IPS-15b (cell line): ENCODE results near the gene AKNA.

Source experiments
- H3K27me3 ChIP-seq: one replicate; pipeline ENCODE4 v1.6.1; 2013; ENCODE audit warnings: low read length; ENCODE audit not compliant: control insufficient read depth, insufficient read depth
- H3K36me3 ChIP-seq: one replicate; pipeline ENCODE4 v1.6.1; 2013; ENCODE audit warnings: low read length; ENCODE audit not compliant: control insufficient read depth, insufficient read depth
- H3K4me1 ChIP-seq: one replicate; pipeline ENCODE4 v1.6.1; 2013; ENCODE audit warnings: mild to moderate bottlenecking, low read length; ENCODE audit not compliant: control insufficient read depth, insufficient read depth
- H3K4me3 ChIP-seq: one replicate; pipeline ENCODE4 v1.5.1; 2013; ENCODE audit warnings: low read depth, low read length
- H3K9ac ChIP-seq: one replicate; pipeline ENCODE4 v1.6.1; 2013; ENCODE audit warnings: low read depth, mild to moderate bottlenecking, low read length
- H3K9me3 ChIP-seq: one replicate; pipeline ENCODE4 v1.6.1; 2013; ENCODE audit warnings: mild to moderate bottlenecking, low read length; ENCODE audit not compliant: control insufficient read depth, insufficient read depth

Gene AKNA, protein sequence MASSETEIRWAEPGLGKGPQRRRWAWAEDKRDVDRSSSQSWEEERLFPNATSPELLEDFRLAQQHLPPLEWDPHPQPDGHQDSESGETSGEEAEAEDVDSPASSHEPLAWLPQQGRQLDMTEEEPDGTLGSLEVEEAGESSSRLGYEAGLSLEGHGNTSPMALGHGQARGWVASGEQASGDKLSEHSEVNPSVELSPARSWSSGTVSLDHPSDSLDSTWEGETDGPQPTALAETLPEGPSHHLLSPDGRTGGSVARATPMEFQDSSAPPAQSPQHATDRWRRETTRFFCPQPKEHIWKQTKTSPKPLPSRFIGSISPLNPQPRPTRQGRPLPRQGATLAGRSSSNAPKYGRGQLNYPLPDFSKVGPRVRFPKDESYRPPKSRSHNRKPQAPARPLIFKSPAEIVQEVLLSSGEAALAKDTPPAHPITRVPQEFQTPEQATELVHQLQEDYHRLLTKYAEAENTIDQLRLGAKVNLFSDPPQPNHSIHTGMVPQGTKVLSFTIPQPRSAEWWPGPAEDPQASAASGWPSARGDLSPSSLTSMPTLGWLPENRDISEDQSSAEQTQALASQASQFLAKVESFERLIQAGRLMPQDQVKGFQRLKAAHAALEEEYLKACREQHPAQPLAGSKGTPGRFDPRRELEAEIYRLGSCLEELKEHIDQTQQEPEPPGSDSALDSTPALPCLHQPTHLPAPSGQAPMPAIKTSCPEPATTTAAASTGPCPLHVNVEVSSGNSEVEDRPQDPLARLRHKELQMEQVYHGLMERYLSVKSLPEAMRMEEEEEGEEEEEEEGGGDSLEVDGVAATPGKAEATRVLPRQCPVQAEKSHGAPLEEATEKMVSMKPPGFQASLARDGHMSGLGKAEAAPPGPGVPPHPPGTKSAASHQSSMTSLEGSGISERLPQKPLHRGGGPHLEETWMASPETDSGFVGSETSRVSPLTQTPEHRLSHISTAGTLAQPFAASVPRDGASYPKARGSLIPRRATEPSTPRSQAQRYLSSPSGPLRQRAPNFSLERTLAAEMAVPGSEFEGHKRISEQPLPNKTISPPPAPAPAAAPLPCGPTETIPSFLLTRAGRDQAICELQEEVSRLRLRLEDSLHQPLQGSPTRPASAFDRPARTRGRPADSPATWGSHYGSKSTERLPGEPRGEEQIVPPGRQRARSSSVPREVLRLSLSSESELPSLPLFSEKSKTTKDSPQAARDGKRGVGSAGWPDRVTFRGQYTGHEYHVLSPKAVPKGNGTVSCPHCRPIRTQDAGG (N-terminal part only)

DNA sequence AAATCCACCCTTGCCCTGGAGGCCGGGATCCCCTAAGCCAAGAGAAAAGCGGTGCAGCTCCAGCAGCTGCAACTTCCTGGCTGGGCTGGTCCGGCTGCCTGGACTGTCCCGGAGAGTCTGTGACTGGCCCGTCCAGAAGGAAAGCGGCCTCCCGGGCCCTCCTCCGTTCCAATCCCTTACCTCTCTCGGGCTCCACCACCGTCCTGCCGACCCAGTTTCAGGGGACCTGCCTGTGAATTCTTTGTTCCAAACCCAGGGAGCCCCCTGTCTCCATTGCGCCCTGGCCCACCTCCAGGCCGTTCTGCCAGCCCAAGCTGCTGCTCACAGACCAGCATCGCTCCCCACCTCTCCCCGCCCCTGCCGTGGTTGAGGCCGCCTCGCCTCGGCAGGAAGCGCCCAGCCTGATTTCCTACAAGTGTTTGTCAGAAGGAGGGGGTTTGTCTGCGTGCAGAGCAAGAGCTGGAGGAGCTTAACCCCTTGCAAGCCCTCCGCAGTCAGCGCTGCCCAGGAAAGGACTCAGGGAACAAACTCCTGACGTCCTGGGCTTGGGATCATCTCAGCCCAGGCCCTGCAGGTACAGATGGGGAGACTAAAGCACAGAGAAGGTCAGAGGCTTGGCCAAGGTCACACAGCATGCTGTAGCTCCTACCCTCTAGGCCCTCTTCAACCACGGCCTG is at the start of gene AKNA:
TSS of gene AKNA (minus strand) at position 303 of the 677 bp plus-strand sequence. CDS start 6,649 bp downstream, outside the sequence.
- no peaks in the 10 kb centered on the region for H3K9me3 ChIP-seq
- H3K36me3 ChIP-seq, result no peaks in the 10 kb centered on the region
- H3K4me1 ChIP-seq, result peaks cover 27% of the 10 kb centered on the region
- H3K27me3 ChIP-seq, result no peaks in the 10 kb centered on the region
- peak within 1 kb of the TSS; percentile 5 for H3K9ac ChIP-seq
- H3K4me3 ChIP-seq, result peak within 1 kb of the TSS; percentile 4

DNA sequence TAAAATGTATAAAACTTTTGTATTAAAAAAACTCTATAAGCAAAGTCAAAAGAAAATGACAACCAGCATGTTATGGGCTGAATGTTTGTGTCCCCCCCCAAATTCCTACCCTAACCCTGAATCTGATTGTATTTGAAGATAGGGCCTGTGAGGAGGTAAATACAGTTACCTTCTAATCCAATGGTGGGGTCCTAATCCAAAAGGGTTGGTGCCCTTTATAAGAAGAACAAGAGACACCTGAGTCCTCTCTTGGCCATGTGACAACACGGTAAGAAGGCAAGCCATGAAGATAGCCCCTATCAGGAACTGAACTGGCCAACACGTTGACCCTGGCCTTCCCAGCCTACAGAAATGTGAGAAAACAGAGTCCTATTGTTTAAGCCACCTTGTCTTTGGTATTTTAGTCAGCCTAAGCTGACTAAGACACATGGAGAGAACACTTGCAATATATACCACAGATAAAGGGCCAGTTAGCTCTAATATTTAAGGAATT is 49.7 kb upstream of the AKNA start:
- Histone ChIP-seq H3K4me1 (no peaks in the 10 kb centered on the region), H3K9me3 (no peaks in the 10 kb centered on the region)

GRCh38 chr9:114434878-114435311 is 47.1 kb upstream of the AKNA start:
- no peak overlapping the region for H3K9ac ChIP-seq
- H3K27me3 ChIP-seq, result no peaks in the 10 kb centered on the region
- H3K9me3 ChIP-seq, result no peaks in the 10 kb centered on the region
- H3K4me1 ChIP-seq, result no peaks in the 10 kb centered on the region
- H3K4me3 ChIP-seq, result no peak overlapping the region
- H3K36me3 ChIP-seq, result no peaks in the 10 kb centered on the region

More for the DNA sequence above, 49.7 kb upstream of the AKNA start:
- H3K4me3 ChIP-seq, result no peak overlapping the region
- H3K27me3 ChIP-seq, result no peaks in the 10 kb centered on the region
- H3K9ac ChIP-seq, result no peak overlapping the region
- H3K36me3 ChIP-seq, result no peaks in the 10 kb centered on the region

GRCh38 chr9:114433720-114434255 is 46.0 kb upstream of the AKNA start:
- Histone ChIP-seq H3K4me3 (no peak overlapping the region), H3K9ac (no peak overlapping the region), H3K36me3 (no peaks in the 10 kb centered on the region), H3K4me1 (no peaks in the 10 kb centered on the region), H3K27me3 (no peaks in the 10 kb centered on the region), H3K9me3 (no peaks in the 10 kb centered on the region)

GRCh38 chr9:114433086-114433485 is 45.3 kb upstream of the AKNA start:
- no peaks in the 10 kb centered on the region for H3K4me1 ChIP-seq
- H3K36me3 ChIP-seq, result no peaks in the 10 kb centered on the region
- no peaks in the 10 kb centered on the region for H3K27me3 ChIP-seq

GRCh38 chr9:114432323-114433067 is 44.7 kb upstream of the AKNA start:
- no peak overlapping the region for H3K4me3 ChIP-seq
- no peaks in the 10 kb centered on the region for H3K36me3 ChIP-seq
- H3K27me3 ChIP-seq, result no peaks in the 10 kb centered on the region
- no peak overlapping the region for H3K9ac ChIP-seq
- no peaks in the 10 kb centered on the region for H3K9me3 ChIP-seq
- H3K4me1 ChIP-seq, result no peaks in the 10 kb centered on the region

More at GRCh38 chr9:114433086-114433485, 45.3 kb upstream of the AKNA start:
- no peaks in the 10 kb centered on the region for H3K9me3 ChIP-seq
- H3K9ac ChIP-seq, result no peak overlapping the region
- H3K4me3 ChIP-seq, result no peak overlapping the region

DNA sequence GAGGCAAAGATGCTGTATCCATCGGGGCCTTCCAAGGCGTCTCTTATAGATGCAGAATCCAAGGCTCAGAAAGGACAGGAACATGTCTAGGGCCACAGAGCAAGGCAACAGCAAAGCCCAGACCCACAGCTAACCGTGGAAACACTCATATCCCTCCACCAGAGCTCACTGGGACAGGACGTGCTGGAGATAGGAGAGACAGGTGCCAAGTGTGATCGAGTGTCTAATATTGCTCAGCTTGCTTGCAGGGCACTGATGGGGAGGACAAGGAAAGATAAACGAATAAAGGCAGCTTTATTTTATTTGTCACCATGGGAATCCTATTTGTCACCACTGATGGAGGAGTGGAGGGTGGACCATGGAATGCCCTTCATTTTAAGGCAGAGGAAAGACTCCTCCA is 44.0 kb upstream of the AKNA start:
- Histone ChIP-seq H3K9ac (no peak overlapping the region), H3K4me1 (no peaks in the 10 kb centered on the region)

DNA sequence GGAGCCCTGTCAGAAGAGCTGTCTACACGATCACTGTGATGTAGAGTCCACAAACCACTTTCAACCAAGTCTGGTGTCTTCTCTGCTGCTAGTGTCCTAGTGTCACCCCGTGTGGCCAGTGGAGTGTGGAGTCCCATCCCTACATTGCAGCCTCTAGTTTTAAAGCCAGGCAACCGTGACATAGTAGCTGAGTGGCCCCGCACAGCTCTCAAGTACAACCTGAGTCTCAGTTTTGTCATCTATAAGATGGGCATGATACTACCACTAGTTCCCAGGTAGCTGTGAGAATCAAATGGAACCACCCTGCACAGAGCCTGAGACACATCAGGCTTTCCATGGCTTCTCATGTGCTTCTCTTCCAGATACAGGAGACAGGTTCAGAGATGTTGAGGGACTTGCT is 43.2 kb upstream of the AKNA start:
- no peaks in the 10 kb centered on the region for H3K36me3 ChIP-seq
- no peaks in the 10 kb centered on the region for H3K9me3 ChIP-seq
- no peaks in the 10 kb centered on the region for H3K4me1 ChIP-seq
- H3K9ac ChIP-seq, result no peak overlapping the region
- H3K4me3 ChIP-seq, result no peak overlapping the region
- no peaks in the 10 kb centered on the region for H3K27me3 ChIP-seq

More for the DNA sequence above, 44.0 kb upstream of the AKNA start:
- Histone ChIP-seq H3K36me3 (no peaks in the 10 kb centered on the region), H3K9me3 (no peaks in the 10 kb centered on the region), H3K27me3 (no peaks in the 10 kb centered on the region), H3K4me3 (no peak overlapping the region)

- Histone ChIP-seq H3K4me3 (no peak overlapping the region), H3K27me3 (no peaks in the 10 kb centered on the region), H3K36me3 (no peaks in the 10 kb centered on the region), H3K9me3 (no peaks in the 10 kb centered on the region), H3K4me1 (no peaks in the 10 kb centered on the region), H3K9ac (no peak overlapping the region)
These were observed 42.7 kb upstream of the AKNA start for GRCh38 chr9:114430457-114430856.

DNA sequence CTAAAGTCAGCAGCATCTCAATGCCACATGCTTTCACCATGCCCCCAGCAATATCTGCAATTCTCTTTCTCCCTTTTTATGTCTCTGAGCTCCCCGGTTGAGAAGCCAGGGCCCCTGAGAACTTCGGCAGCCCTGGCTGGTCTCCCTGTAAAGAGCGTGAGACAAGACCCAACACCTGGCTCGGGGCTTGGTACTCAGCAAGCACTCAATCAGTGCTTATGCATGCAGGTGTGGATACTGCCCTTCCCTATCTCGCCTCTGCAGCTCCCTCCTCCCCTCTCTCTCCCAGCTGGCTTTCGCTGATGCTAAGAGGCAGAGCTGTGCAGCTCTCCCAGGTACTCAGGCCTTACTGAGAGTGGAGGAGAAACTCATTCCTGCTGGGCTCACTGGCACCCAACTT is 41.7 kb upstream of the AKNA start:
- Histone ChIP-seq H3K4me3 (no peak overlapping the region), H3K27me3 (no peaks in the 10 kb centered on the region), H3K9ac (no peak overlapping the region), H3K36me3 (no peaks in the 10 kb centered on the region), H3K9me3 (no peaks in the 10 kb centered on the region), H3K4me1 (no peaks in the 10 kb centered on the region)
